Stimulated activated CD4-positive, alpha-beta T cell treated with anti-CD3 and anti-CD28 coated beads, Interleukin-1b, Interleukin-23, amount 100 ng/mL, for 4 hours (primary cell): Measurements from ENCODE around the gene ARL5B.

ENCODE experiments used
- DNase-seq, 2 donors: peaks; one replicate each; pipeline ENCODE4 v3.0.0-alpha.2; 2020; ENCODE audit warnings: low read depth in 2 of 2

The ARL5B gene

DNA sequence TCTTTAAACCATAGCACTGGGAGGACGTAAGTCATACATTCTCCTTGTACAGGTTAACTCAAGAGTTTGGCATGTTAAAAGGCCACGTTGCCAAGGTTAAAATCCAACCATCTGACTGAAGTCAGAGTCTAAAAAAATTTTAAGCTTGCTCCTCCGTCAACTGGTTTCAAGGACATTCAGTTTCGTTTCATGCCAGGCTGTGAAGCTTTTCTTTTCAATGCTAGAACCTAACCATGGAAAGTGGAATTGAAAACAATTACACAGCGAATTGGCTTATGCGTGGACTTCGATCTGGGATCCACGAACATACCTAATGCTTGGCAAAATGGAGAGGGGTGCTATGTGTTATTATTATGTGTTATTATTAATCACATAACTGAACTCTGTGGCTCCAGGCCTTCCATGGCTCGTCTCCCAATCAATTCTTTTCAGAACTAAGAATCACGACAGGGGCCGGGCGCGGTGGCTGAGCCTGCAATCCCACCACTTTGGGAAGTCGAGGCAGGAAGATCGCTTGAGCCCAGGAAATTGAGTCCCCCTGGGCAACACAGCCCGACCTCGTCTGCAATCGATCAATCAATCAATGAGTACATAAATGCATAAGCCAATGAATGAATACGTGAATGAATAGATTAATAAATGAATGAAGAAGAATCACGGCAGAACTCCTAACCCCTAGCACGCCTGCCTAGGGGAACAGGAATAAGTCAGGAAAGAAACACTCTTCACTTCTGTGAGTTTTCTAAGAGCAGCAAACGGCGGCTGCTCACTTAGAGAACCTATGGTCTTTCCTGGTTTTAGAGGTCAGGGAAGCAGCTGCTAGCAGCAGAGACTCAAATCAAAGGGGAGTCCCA lies 733 bp upstream of the ARL5B start:
- DNase-seq: no peak

DNA sequence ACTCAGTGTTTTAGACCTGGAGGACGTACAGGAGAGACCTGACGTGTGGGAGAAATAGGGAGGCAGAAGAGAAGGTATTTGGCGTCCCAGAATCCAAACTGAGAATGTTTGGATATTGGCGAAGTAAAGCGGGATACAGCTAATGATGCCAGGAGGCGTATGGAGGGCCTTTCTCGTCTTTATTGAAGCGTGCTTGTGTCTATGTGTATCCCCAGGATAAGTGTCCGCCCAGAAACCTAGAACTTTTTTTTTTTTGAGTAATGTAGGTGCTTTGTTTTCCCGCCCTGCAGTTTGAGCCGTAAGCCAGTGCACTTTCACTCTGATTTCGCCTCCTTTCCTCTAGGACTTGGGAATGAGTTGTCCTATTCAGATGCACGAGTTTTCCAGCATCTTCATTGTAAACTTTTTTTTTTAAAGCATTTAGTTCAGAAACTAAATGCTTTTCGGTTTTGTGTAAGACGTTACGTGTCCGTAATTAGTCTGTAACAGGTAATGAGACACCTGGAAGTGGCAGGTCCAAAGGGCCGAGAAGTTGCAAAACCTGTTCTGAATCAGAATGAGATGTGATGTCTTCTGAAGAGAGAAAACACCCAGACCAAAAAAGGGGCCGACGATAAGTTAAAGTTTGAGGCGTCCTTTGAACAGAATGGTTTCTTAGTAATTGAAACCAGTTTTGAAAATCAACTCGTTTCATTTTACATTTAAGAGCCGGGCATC lies 746 bp downstream of the ARL5B start:
- DNase-seq: no peak

DNA sequence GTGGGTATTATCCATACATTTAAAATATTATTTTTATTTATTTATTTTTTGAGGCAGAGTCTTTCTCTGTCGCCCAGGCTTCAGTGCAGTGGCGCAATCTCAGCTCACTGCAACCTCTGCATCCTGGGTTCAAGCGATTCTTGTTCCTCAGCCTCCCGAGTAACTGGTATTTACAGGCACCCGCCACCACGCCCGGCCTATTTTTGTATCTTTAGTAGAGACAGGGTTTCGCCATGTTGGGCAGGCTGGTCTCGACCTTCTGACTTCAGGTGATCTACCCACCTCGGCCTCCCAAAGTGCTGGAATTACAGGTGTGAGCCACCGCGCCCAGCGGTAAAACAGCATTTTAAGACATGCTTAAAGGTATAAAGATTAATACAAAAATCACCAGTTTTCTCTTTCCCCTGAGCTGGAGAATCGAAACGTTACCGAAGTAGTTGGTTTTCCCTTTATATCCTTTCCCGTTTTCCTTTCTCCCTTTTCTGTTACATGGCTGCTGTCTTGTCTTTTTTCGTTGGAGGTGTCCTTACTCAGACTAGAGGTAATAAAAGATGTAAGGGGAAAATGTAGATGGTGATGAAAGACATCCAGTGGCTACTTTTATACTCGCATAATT lies 1.7 kb downstream of the ARL5B start:
- DNase-seq: no peak

- no peak for DNase-seq
These were observed 5.7 kb downstream of the ARL5B start for GRCh38 chr10:18664841-18665478.

DNA sequence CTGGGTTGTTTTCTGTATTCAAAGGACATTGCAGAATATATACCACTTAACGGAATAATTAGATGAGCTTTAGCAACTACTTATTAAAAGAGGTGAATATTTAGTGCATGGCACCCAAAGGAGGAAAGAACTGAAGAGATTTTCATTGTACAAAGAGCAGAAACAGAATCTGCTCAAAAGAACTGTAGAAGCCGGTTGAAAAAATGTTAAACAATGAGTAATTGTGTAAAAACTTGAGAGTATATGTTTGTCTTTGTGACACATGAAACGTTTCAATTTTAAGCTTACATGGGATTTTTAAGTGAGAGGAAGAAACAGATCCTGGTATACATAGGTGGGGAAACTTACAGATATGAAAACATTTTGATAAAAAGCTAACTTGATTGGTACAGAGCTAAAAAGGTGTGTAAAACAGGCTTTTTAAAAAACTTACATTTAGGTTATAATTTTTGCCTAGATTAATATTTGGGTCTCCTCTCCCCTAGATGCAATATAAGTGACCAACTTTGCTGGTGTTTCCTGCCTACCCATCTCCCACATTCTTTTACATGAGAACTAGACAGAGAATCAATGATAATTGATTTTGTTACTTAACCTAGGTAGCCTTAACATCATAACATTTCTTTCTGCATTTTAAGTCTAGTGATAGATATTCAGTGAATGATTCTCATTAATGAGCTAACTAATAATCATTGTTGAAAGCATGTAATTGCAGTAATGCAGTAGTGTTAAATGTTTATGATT lies 6.8 kb downstream of the ARL5B start:
- DNase-seq: no peak

- DNase-seq: no peak
These were observed 7.6 kb downstream of the ARL5B start for GRCh38 chr10:18666810-18667209.

DNA sequence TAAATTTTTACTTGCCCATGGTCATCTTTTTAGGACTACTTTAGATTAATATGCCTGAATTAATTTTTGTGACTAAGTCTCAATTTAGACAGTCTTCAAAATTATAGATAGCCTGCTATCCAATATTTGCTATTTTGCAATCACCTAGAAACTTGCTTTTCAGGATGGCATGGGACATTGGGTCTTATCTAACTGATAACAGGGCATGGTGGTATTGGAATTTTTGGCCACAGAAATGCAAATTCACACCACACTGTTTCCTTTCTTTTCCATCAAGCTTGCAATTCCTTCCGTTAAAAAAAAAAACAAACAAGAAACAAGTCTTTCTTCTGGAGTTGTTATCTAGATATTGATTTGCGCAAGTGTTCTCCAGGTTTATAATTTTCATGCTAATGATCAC lies 8.8 kb downstream of the ARL5B start:
- no peak for DNase-seq

DNA sequence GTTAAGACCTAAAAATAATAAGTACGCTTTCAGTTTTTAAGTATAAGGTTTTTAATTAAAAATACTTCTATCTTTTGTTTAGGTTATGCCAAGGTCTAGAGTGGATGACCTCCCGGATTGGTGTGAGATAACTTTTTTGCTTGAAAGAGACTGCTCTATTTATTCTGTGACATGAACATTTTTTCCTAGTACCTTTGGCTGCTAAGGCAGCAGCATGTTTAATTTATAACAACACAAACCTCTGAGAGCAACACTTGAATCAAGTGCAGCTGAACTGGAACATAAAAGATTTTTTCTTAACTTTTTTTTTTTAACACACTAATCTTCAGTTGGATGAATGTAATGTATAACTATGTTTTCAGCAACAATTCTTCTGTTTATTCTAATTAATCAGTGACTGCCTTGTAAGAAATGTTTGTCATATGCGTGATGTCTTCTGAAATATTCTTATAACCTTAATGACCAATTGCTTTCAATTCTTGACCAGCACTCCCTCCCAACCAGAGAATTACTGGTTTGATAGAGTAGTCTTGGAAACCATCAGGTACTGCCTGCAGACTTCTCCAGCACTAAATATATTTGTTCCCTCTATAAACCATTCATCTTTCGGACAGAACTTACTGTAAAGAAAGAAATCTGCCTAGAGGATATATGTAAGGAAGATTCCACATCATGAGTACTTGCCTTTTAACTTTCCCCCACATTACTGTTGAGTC lies 16.0 kb downstream of the ARL5B start:
- DNase-seq: no peak

DNA sequence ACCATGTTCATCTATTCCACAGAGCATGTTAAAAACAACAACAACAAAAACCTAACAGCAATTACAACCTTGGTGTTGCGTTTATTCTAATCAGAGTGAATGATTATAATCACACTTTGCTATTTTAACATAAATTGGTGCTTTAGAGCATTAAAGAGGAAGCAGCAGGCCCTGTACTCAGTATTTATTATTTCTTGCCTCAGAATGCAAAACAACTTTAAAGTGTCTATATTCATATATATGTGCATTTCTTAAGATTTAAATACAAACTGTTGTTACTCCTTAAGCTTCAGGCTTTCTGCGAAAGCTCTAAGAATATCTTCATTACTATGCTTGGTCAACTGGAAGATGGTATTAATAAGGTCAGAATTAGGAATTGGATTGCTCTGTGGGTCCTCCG lies 21.5 kb downstream of the ARL5B start:
- DNase-seq: no peak

GRCh38 chr10:18681366-18681765 lies 22.1 kb downstream of the ARL5B start:
- no peak for DNase-seq

GRCh38 chr10:18681971-18682411 lies 22.8 kb downstream of the ARL5B start:
- DNase-seq: no peak

DNA sequence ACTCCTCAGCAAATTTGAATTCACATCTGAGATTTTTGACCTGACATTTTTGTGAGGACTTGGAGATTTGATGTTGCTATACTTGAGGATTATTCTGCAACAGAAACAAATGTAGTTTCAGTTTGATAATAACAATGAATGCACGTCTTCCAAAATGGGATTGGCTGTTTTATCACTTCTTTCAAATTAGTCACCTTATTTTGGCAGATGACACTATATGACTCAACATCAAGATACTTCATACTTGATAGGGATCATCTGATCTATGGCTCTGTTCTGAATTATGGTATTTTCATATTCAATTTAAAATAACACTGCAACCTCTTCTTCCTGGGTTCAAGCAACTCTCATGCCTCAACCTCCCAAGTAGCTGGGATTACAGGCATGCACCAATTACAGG lies 24.2 kb downstream of the ARL5B start:
- no peak for DNase-seq

DNA sequence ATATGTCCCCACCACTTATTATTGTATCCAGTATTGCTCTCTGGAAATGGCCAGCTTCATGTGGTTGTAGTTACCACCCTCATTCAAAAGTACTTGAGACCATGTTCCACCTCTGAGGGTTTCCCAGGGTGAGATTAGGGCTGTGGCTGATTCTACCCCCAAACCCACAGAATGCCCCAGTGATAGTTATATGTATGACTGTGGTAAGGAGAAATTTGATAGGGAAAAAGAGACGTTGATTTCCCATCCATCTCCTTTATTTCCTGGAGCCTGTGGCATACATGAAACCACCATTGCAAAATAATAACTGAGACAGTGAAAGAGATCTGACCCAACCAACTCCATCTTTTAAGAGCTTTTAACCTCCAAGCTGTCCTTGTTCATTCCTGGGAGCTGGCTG lies 25.2 kb downstream of the ARL5B start:
- DNase-seq: no peak

- no peak for DNase-seq
These were observed 25.7 kb downstream of the ARL5B start for GRCh38 chr10:18684953-18685352.

DNA sequence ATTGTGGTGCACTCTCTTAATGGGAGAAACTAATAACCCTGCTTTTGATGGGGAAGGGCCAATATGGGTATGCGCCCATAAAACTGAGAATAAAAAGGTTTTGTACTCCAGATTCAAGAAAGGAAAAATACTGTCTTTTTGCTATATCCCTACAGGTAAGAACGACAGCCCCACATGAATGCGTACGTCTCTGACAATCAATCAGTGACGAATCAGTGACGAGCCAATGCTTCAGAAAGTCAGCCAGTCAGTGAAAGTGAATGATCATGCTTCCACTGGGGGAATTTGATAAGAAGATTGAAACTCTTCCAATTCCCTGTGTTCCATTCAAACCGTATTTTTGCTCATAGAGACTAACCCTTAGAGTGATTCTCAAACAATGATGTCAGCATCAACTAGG lies 26.3 kb downstream of the ARL5B start:
- no peak for DNase-seq

- DNase-seq: no peak
These were observed 28.0 kb downstream of the ARL5B start for GRCh38 chr10:18687195-18687594.

GRCh38 chr10:18687706-18688105 lies 28.5 kb downstream of the ARL5B start:
- DNase-seq: no peak

DNA sequence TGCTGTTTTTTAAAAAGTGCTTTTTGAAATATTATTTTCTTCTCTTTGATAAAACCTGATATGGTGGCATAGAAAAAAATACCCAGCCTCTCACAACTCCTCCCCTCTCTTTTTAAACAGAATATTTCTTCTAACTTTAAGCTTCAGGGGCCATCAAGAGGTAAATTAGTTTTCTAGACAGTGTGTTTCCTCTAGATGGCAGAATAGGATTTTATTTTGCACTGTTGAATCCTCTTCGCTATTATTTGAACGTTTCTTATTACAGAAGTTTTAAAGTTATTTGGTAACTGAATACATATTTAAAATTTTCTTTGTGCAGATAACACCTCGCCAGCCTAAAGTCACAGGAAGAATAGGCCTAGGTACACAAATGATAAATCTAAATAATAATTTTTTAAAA lies 30.3 kb downstream of the ARL5B start:
- no peak for DNase-seq

DNA sequence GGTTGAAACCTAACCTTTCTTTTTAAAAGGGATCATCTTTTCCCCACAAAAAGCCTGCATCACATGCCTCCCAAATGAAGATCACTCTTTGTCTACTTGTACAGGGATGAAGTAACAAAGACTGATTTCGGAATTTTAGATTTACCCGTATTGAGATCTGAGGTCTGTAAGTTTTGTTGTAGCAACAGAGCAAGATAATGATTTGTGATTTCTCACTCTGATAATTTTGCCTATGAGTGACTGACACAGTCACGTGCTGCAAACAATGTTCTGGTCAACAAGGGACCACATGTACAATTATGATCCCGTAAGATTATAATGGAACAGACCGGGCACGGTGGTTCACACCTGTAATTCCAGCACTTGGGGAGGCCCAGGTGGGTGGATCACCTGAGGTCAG lies 31.3 kb downstream of the ARL5B start:
- DNase-seq: no peak

GRCh38 chr10:18699849-18700840 lies 40.9 kb downstream of the ARL5B start:
- no peak for DNase-seq
